ENCODE results near the gene B4GALNT3. TPM values are rescaled to one million over a fixed set of nuclear protein-coding genes. Genes with fewer than 3 reads are reported as not detected.

B4GALNT3 gene
- total and polyA plus RNA-seq, 4 donors = 1.7 to 36.1 (median 13.0) TPM

GRCh38 chr12:559906-560455 lies 100.2 kb downstream of the B4GALNT3 start:
- H3K4me1 ChIP-seq (ENCODE audit: control insufficient read depth in 5 of 5, insufficient read depth in 5 of 5, low read length in 5 of 5) = no peaks in the 10 kb centered on the region
- no peaks in the 10 kb centered on the region for H3K27me3 ChIP-seq (ENCODE audit: control insufficient read depth in 3 of 3, insufficient read depth in 3 of 3, low read length in 2 of 3)
- no peak for ATAC-seq (ENCODE audit: insufficient read depth, low FRiP score)
- 75 to 87% methylated on average over 14 of the region's 14 CpGs for WGBS, 2 donors
- no peak for TF ChIP-seq CTCF (IDR thresholded peaks at IDR 0.05; ENCODE audit: control extremely low read depth, extremely low read depth)
- H3K27ac ChIP-seq (ENCODE audit: low read depth in 1 of 2, low read length in 1 of 2) = no peak overlapping the region
- DNase-seq = no peak
- H3K36me3 ChIP-seq (ENCODE audit: control insufficient read depth in 4 of 4, insufficient read depth in 4 of 4, low read length in 4 of 4) = peaks cover 0 to 4% (median 0%) of the 10 kb centered on the region in 4 donors
- no peak overlapping the region for H3K4me3 ChIP-seq
- no peak overlapping the region for H3K9ac ChIP-seq (ENCODE audit: insufficient read depth in 1 of 2, low read length in 2 of 2)
- no peaks in the 10 kb centered on the region for H3K9me3 ChIP-seq (ENCODE audit: control insufficient read depth in 4 of 4, insufficient read depth in 3 of 4, low read length in 3 of 4)

GRCh38 chr12:560691-561390 lies 101.1 kb downstream of the B4GALNT3 start:
- peaks cover 0 to 6% (median 0%) of the 10 kb centered on the region in 4 donors for H3K36me3 ChIP-seq (ENCODE audit: control insufficient read depth in 4 of 4, insufficient read depth in 4 of 4, low read length in 4 of 4)
- TF ChIP-seq CTCF (IDR thresholded peaks at IDR 0.05; ENCODE audit: control extremely low read depth, extremely low read depth) = no peak
- WGBS, 2 donors = 89% methylated on average over 19 of the region's 19 CpGs
- no peak for ATAC-seq (ENCODE audit: insufficient read depth, low FRiP score)
- no peaks in the 10 kb centered on the region for H3K27me3 ChIP-seq (ENCODE audit: control insufficient read depth in 3 of 3, insufficient read depth in 3 of 3, low read length in 2 of 3)
- H3K27ac ChIP-seq (ENCODE audit: low read depth in 1 of 2, low read length in 1 of 2) = no peak overlapping the region
- H3K4me3 ChIP-seq = no peak overlapping the region
- DNase-seq = no peak
- H3K9ac ChIP-seq (ENCODE audit: insufficient read depth in 1 of 2, low read length in 2 of 2) = no peak overlapping the region
- H3K4me1 ChIP-seq (ENCODE audit: control insufficient read depth in 5 of 5, insufficient read depth in 5 of 5, low read length in 5 of 5) = no peaks in the 10 kb centered on the region
- H3K9me3 ChIP-seq (ENCODE audit: control insufficient read depth in 4 of 4, insufficient read depth in 3 of 4, low read length in 3 of 4) = no peaks in the 10 kb centered on the region

- H3K27ac ChIP-seq (ENCODE audit: low read depth in 1 of 2, low read length in 1 of 2) = no peak overlapping the region
- no peak overlapping the region for H3K9ac ChIP-seq (ENCODE audit: insufficient read depth in 1 of 2, low read length in 2 of 2)
- no peaks in the 10 kb centered on the region for H3K4me1 ChIP-seq (ENCODE audit: control insufficient read depth in 5 of 5, insufficient read depth in 5 of 5, low read length in 5 of 5)
- no peaks in the 10 kb centered on the region for H3K9me3 ChIP-seq (ENCODE audit: control insufficient read depth in 4 of 4, insufficient read depth in 3 of 4, low read length in 3 of 4)
- no peak for TF ChIP-seq CTCF (IDR thresholded peaks at IDR 0.05; ENCODE audit: control extremely low read depth, extremely low read depth)
- 93 to 95% methylated on average over 14 of the region's 14 CpGs for WGBS, 2 donors
- H3K27me3 ChIP-seq (ENCODE audit: control insufficient read depth in 3 of 3, insufficient read depth in 3 of 3, low read length in 2 of 3) = no peaks in the 10 kb centered on the region
- no peak for DNase-seq
- peaks cover 0 to 6% (median 0%) of the 10 kb centered on the region in 4 donors for H3K36me3 ChIP-seq (ENCODE audit: control insufficient read depth in 4 of 4, insufficient read depth in 4 of 4, low read length in 4 of 4)
- H3K4me3 ChIP-seq = no peak overlapping the region
- no peak for ATAC-seq (ENCODE audit: insufficient read depth, low FRiP score)
Observed at GRCh38 chr12:561391-561705, 101.6 kb downstream of the B4GALNT3 start.

Data from lung (tissue), 12 donors.